Spleen (tissue), 7 donors: ENCODE results near the gene B3GNT9.

ENCODE experiments used
- CTCF ChIP-seq, 11 experiments: fragments of 200-600 bp in 7 of 11; fragments of 450-650 bp in 4 of 11; sonication (generic) in 4 of 11; IDR thresholded peaks in 8 of 11; conservative IDR thresholded peaks in 3 of 11; 1 replicate in 7 of 11; 2 replicates in 4 of 11; pipeline versions ENCODE4 v1.4.0 to v1.8.0; 2016 to 2021; ENCODE audit warnings: antibody characterized with exemption in 11 of 11, inconsistent platforms in 4 of 11, mild to moderate bottlenecking in 1 of 11
- POLR2A ChIP-seq, 3 donors: fragments of 450-650 bp; IDR thresholded peaks; one replicate each; pipeline ENCODE4 v1.5.1; 2017; ENCODE audit warnings: antibody characterized with exemption in 3 of 3, mild to moderate bottlenecking in 1 of 3
- donor health status: DM: no; HTN: no; CAD: no; lungs with moderate emphysema.
- donor health status: DM: no; HTN: no; CAD: no.
- donor health status: DM: no; HTN: no; CAD: no.

- no peak for TF ChIP-seq CTCF (IDR thresholded peaks at IDR 0.05 in 8 of 11, conservative IDR thresholded peaks at IDR 0.05 in 3 of 11)
- TF ChIP-seq POLR2A (IDR thresholded peaks at IDR 0.05), result no peak
These were observed 46.1 kb upstream of the B3GNT9 start for GRCh38 chr16:67196881-67197280.
